ENCODE measurements around the gene PEX11G.

GRCh38 chr19:7475665-7476064, 13.2 kb downstream of the PEX11G start:
- TF ChIP-seq EZH2 (IDR thresholded peaks at IDR 0.05; ENCODE audit: borderline replicate concordance, low read length) (no peak), CTCF (conservative IDR thresholded peaks at IDR 0.05 in 1 of 2, IDR thresholded peaks at IDR 0.05 in 1 of 2; ENCODE audit: extremely low read depth in 1 of 2, insufficient read depth in 1 of 2, low read depth in 1 of 2, low read length in 2 of 2) (no peak)

All from mammary epithelial cell (primary cell).